Raji (cell line): ENCODE results near the gene DNAJC1.

Experiments
- POLR2A ChIP-seq: IDR thresholded peaks from 2 replicates; pipeline ENCODE4 v1.6.1; 2011; ENCODE audit warnings: low read depth, low read length, control low read depth; ENCODE audit not compliant: insufficient read depth

Gene DNAJC1

DNA sequence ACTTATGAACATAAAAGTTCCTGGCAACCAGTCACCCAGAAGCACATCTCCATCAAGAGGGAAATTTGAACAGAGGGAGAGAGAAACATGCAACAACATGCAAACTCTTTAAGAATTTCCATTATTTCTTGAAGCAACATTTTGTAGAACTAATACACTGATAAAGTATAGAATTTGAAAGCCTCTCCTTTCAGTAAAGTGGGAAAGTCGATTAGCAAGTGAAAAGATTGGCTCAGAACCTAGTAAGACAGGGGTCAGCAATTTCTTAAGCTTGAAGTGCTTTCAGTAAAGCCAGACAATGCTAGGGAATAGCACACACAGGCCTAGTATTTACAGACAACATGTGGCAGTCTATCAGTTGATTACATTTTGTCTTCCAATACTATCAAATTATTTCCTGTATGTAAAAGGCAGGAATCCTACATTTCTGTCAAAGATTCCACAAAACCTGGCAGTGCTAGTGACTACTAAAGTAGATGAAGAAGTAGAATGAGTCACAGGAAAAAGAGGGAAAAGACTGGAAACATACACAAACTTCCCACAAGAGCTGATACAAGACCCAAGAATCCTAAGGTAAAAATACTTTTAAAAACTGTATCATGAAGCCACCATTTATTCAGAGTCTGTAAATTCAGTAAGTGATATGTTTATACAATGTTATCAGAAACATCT is 25.2 kb downstream of the DNAJC1 start:
- TF ChIP-seq POLR2A, result no peak

DNA sequence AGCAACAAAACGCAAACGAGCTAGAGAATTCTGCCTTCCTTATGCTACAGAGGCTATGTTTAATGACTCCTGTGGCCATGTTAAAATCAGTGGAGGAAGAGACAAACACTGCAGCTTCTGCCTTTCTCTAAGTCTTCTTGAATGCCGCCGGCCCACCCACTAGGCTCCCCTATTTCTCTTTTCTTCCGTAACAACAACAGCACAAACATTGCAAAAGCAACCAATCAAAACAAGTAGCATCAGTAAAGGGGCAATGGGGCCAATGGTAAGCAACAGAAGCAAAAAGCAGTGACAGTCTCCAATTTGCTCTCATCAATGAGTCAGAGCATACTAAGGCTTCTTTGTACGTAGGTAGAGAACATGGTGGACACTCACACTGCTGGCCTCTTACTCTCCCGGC is 26.8 kb downstream of the DNAJC1 start:
- TF ChIP-seq POLR2A, result no peak

DNA sequence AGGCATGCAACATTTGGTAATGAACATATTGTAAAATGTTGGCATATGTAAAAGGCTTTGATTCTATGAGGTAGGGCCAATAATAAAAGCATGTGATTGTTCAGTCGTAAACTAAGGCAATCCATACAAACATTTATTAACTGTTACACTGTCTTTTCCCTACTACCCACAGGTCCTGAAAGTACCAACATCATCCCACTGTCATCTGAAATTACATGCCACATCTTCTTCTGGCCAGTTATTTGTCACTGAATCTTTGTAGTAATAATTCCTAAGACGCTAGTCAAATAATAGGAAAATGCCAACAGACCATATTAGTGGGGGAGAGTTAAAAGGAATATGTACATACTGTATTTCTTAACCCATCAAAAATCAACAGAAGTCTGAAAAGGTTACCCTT is 27.2 kb downstream of the DNAJC1 start:
- TF ChIP-seq POLR2A, result no peak

DNA sequence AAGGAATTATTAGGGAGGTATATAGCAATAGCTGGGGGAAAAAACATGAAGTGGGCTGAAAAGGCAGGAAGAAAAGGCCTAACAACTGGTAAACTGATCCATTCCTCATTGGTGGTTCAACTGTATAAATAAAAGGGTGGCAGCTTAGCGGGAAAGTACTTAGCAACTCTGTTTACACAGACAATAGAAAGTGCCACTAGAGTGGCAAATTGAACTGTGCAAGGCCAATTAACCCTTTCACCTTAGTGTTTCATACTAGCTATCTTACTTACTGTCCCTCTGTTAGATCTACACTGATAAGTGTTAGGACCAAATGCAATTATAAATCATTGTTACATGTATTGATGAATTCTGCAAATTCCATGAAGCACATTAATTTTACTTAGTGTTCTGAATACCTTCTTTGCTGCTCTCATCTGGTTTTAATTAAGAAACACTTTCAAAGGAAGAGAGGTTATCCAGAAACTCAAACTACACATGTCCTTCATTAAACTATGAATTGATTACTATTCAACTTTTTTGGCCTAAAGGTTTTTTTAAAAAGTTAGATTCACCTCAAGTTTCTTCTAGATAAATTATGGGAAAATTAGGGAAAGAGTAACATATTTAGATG is 28.0 kb downstream of the DNAJC1 start:
- no peak for TF ChIP-seq POLR2A

DNA sequence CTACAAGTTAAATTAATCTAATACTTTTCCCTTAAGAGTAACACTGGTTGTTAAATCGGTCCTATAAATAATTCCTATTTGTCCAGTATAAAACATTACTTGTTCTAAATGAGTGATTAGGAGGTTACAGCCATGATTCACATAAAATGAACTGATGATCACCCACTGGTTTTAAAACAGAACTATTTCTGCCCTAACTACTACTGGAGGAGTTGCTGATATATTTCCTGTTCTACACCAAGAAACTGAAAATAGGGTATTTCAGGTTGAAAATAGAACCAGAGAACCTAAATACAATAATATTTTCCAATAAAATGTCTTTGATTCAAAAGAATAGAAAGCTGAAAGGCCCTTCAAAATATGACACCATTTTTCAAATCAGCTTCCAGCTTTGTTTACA is 30.9 kb downstream of the DNAJC1 start:
- no peak for TF ChIP-seq POLR2A

DNA sequence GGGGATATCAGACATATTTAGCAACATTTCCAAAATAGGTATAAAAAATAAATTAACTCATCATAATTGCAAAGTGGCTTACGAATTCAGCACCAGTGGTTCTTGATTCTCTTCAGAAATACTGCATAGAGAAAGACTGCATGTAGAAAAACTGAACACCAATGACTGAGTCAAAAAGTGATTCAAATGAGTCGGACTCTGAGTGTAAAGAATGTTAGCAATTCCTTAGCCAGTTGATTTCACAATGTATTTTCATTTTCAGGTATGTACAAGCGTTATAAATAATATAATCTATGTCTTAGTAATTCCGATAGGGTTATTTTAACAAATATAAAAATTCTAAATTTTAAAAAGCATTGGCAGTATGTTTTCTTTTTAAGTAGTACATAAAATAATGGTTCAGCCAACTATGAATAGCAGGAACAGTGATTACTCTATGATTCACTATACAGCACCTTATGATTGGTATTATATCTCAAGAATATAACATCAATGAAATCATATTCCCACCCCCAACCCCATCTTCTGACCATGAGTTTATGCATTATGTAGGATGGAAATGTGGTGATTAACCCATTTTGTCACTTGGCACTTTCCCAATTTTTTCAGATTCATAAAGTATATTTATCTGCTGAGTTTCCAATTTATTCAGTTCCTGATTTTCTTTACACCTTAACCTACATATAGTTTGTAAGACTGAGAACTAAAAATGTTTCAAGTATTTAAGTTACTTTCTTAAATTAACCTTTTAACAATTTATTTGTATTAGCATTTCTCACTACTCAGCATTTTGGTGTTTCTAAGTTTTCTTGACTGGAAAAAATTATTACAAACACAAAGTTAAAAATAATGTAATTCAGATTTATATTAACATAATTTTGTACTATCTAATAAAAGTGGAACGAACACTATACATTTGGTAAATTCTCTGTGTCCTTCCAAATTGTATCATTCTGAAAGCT is 33.9 kb downstream of the DNAJC1 start:
- no peak for TF ChIP-seq POLR2A

DNA sequence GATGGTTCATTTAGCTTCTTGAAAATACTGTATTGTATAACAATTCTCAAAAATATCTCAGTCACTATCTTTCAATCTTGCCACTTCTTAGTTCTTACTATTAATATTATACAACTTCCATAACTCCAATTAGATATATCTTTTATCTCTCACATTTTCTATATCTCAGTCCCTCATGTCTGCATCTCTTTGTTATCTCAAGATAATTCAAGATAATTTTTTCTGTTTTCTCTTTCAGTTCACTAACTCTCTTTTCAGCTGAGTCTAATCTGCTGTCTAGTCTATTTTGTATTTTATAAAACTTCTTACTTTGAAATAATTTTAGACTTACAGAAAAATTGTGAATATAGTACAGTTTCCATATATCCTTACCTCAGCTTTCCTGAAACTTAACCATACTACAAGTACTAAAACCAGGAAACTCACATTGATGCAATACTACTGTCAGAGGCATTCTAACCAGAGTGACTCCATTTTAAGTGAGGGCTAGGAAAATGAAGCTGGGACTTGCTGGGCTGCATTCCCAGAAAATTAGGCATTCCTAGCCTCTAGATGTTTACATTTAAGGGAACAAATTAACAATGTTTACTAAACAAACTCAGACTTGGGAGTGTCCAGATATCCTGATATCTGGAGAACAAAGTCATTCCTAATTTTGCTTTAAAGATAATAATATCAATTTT is 38.4 kb downstream of the DNAJC1 start:
- TF ChIP-seq POLR2A, result no peak

DNA sequence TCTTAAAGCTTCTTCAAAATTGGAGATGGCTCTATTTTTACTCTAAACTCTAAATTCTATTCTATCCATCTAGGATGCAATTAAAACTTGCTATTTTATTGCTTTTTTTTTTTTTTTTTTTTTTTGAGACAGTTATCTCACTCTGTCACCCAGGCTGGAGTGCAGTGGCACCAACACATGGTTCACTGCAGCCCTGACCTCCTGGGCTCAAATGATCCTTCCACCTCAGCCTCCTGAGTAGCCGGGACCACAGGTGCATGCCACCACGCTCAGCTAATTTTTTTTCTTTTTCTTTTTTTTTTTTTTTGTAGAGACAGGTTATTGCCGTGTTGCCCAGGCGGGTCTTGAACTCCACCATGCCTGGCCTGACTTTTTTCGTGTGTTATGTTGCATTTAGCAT is 41.2 kb downstream of the DNAJC1 start:
- no peak for TF ChIP-seq POLR2A

DNA sequence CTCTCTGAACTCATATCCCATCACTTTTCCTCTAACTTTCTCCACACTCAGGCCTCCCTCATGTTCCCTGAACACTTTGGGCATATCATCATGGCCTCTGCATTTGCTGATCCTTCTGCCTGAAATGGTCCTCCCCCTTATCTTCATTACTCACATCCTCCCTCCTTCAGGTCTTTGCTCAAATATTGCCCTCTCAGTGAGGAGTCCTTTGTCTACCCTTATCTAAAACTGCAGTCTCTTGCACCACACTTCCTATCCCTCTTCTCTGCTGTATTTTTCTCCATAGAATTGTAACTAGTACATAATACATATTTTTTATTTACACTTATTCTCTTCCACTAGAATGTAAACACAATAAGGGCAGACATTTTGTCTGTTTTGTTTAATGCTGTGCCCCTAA is 41.7 kb downstream of the DNAJC1 start:
- TF ChIP-seq POLR2A, result no peak

DNA sequence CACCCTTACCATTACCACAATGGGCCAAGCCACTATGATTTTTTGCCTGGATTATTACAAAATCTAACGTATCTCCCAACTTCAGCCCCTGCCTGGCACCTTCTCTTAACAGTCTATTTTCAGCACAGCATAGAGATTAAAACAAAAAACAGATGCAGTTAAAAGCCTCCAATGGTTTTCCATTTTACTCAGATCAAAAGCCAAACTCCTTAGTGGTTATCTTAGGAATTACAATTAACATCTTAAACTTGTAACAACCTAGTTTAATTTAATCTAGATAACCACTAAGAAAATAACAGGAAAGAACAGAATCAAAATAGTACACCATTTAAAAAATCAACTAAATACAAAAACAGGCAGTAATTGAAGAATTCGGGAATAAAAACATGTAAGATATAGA is 43.5 kb downstream of the DNAJC1 start:
- no peak for TF ChIP-seq POLR2A

DNA sequence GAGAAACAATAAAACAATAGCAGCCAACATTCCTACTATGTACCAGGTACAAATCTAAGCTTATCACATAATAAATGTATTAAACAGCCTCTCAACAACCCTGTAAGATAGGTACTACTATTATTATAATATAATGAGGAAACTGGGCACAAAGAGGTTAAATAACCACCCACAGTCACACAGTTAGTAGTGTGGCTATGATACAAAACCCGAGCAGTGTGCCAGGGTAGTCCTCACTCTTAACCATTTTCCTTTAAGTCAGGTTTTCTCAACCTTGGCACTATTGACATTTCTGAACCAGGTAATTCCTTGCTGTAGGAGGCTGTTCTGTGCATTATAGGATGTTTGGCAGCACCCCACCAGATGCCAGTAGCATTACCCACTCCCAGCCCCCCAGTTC is 48.8 kb downstream of the DNAJC1 start:
- TF ChIP-seq POLR2A, result no peak

DNA sequence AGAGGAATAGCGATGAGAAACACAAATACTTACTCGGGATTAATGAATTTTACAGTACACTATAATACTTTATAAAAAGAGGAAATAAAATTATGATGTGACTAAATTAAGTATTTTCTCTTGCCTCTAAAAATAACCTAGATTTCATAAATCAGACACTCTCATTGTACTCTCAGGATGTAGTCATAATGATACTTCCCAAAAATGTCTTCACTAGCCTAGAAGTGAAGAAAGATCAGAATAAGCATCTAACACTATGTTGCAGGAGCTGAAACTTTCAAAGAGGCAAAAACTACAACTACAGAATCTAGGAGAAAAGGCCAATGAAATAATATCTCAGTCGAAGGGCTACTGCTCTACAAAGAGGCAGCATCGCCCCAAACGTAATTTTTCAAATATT is 49.4 kb downstream of the DNAJC1 start:
- no peak for TF ChIP-seq POLR2A

DNA sequence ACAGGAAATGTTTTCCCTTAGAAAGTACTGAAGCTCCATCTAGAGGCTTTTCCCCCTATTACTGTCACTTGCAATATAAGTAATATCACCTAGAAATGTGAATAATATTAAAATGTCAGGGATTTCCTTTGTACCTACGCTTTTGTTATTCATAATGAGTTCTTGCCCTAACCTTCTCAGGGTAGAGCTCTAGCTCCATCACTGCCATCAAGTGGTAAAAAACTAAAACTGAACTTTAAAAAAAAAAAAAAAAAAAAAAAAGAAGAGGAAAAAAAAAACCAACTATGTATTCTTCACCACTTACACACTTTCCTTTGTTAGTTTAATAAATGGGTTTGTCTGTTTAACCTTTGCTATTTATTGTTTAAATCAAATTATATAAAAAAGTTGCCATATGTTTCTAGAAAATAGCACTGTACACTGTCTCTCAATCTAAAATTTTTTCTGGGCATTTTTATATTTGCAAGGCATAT is 49.9 kb downstream of the DNAJC1 start:
- TF ChIP-seq POLR2A, result no peak

DNA sequence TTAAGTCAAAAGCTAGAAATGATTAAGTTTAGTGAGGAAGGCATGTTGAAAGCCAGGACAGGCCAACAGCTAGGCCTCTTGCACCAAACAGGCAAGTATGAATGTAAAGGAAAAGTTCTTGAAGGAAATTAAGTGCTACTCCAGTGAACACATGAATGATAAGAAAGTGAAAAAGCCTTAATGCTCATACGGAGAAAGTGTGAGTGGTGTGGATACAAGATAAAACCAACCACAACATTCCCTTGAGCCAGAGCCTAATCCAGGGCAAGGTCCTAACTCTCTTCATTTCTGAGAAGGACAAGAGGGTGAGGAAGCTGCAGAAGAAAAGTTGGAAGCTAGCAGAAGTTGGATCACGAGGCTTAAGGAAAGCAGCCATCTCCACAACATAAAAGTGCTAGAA is 53.0 kb downstream of the DNAJC1 start:
- no peak for TF ChIP-seq POLR2A

DNA sequence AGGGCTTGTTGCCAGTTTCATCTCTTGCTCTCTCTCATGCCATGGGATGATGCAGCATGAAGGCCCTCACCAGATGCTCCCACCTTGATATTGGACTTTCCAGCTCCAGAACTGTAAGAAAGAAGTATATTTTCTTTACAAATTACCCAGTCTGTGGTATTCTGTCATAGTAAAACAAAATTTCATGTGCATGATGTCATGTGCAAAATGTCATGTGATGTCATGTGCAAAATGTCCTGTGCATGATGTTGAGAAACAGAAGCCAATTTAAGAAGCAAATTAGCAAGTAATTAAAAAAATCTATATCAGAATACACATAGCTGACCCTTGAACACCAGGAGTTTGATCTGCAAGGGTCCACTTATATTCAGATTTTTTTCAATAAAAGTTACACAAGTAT is 56.6 kb downstream of the DNAJC1 start:
- no peak for TF ChIP-seq POLR2A

DNA sequence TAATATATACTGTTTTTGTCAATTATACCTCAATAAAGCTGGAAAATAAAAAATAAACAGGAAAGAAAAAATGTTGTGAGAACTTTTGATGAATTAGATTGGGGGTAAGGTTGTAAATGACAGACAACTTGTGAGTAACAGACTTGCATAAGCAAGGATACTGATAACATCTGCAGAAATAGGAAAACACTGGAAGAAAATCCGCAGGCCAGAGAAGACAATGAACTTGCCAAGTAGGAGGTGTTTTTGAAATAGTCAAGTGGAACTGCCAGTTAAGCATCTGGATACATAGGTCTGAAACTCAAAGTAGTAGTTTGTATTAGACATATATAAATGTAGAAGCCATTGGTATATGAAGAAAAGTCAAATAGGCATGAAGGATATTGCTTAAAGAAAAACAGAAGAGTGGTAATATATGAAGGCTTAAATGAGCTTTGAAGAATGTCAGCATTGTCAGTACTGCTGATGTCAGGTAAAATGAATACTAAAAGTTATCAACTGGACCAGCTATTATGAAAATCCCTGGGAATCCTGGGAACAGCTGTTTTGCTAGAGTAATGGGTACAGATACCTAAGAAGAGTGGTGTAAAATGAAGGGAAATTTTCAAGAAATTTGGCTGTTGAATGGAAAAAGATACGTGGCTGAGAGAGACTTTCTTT is 58.7 kb downstream of the DNAJC1 start:
- no peak for TF ChIP-seq POLR2A
